ENCODE results near the gene PLA2G10. TPM values are rescaled to one million over a fixed set of nuclear protein-coding genes. Genes with fewer than 3 reads are reported as not detected.
A peak's percentile ranks its signal among the peaks of the same experiment; 100 is the strongest.

The PLA2G10 gene
- total and polyA plus RNA-seq, 2 of the 13 experiments (the other 11 are each of a cell fraction or from before 2014, with no cell fraction given): not detected

GRCh38 chr16:14629919-14630619 lies 64.0 kb downstream of the PLA2G10 start, which contains the start of gene PARN (continued):
- TF ChIP-seq CTCF (CRISPR knock-in tag; IDR thresholded peaks at IDR 0.05) (0 out of 2 replicates have a peak, but pooled peaks have one; percentile 2), SRSF4 (IDR thresholded peaks at IDR 0.05; ENCODE audit: low read depth, low read length, poor library complexity, severe bottlenecking) (no peak), ZNF564 (CRISPR knock-in tag; IDR thresholded peaks at IDR 0.05) (peak; percentile 91), ZNF672 (CRISPR knock-in tag; IDR thresholded peaks at IDR 0.05) (no peak), ZNF629 (CRISPR knock-in tag; conservative IDR thresholded peaks at IDR 0.05) (no peak; the same call in 1 of the 2 replicates), SIN3A (IDR thresholded peaks at IDR 0.05; ENCODE audit: borderline replicate concordance, low read depth, low read length) (peak; percentile 97), ZNF44 (CRISPR knock-in tag; IDR thresholded peaks at IDR 0.05) (peak; percentile 98), ATF4 (CRISPR knock-in tag; IDR thresholded peaks at IDR 0.05) (peak in 1 of 2 experiments; percentile 91; a peak in 2 of 4 replicates), ZNF563 (CRISPR knock-in tag; IDR thresholded peaks at IDR 0.05) (peak; percentile 97), ZNF567 (CRISPR knock-in tag; IDR thresholded peaks at IDR 0.05; ENCODE audit: borderline replicate concordance) (0 out of 2 replicates have a peak, but pooled peaks have one; percentile 77), ZBTB21 (CRISPR knock-in tag; IDR thresholded peaks at IDR 0.05) (peak; percentile 82), ZNF207 (IDR thresholded peaks at IDR 0.05; ENCODE audit: borderline replicate concordance) (no peak), DZIP1 (CRISPR knock-in tag; IDR thresholded peaks at IDR 0.05) (peak; percentile 91; the same call in 1 of the 2 replicates), ERF (CRISPR knock-in tag; IDR thresholded peaks at IDR 0.05) (peak; percentile 97), MIXL1 (CRISPR knock-in tag; IDR thresholded peaks at IDR 0.05) (peak; percentile 30; the same call in 1 of the 2 replicates), ZNF850 (CRISPR knock-in tag; conservative IDR thresholded peaks at IDR 0.05) (no peak), HDAC2 (CRISPR knock-in tag; IDR thresholded peaks at IDR 0.05) (peak; percentile 66), JDP2 (CRISPR knock-in tag; IDR thresholded peaks at IDR 0.05; ENCODE audit: borderline replicate concordance) (no peak), ZNF549 (CRISPR knock-in tag; IDR thresholded peaks at IDR 0.05) (0 out of 2 replicates have a peak, but pooled peaks have one; percentile 31), TCF7L2 (IDR thresholded peaks at IDR 0.05; ENCODE audit: low read depth, low read length) (no peak), ETV6 (CRISPR knock-in tag; conservative IDR thresholded peaks at IDR 0.05) (peak; percentile 85; the same call in 1 of the 2 replicates), ATF3 (CRISPR knock-in tag; IDR thresholded peaks at IDR 0.05) (peak; percentile 87), ISL2 (CRISPR knock-in tag; IDR thresholded peaks at IDR 0.05) (peak; percentile 71; the same call in 1 of the 2 replicates), ZNF780A (CRISPR knock-in tag; IDR thresholded peaks at IDR 0.05) (no peak), ZNF136 (CRISPR knock-in tag; IDR thresholded peaks at IDR 0.05; ENCODE audit: low read depth) (peak; percentile 89; the same call in 1 of the 2 replicates), ZNF256 (CRISPR knock-in tag; conservative IDR thresholded peaks at IDR 0.05) (peak; percentile 78; the same call in 1 of the 2 replicates)

All from HepG2 (cell line).